GM12892 (cell line): Measurements from ENCODE around the gene DAG1.

Source experiments
- POLR2A ChIP-seq: IDR thresholded peaks from 2 replicates; pipeline ENCODE4 v1.6.1; 2011; ENCODE audit warnings: low read depth, low read length, control low read depth
- POLR2AphosphoS5 ChIP-seq: IDR thresholded peaks from 2 replicates; pipeline ENCODE4 v1.6.1; 2011; ENCODE audit warnings: low read depth, low read length, control low read depth
- TAF1 ChIP-seq: IDR thresholded peaks from 2 replicates; pipeline ENCODE4 v1.6.1; 2011; ENCODE audit warnings: low read depth, mild to moderate bottlenecking, control low read depth, low read length, borderline replicate concordance

GRCh38 chr3:49471856-49472495 lies 1.9 kb downstream of the DAG1 start:
- TF ChIP-seq POLR2AphosphoS5 (no peak), TAF1 (no peak), POLR2A (no peak)
